DOHH2 (cell line): ENCODE results near the gene VAV2.

Source experiments
- H3F3A ChIP-seq: fragments of 200-600 bp; sonication (generic), shearing (Covaris generic); 2 replicates; pipeline ENCODE4 v1.6.0; 2016; ENCODE audit warnings: antibody characterized with exemption, mild to moderate bottlenecking; ENCODE audit not compliant: control insufficient read depth, insufficient read depth
- H3K27ac ChIP-seq: fragments of 200-600 bp; sonication (generic); 2 replicates; pipeline ENCODE4 v1.5.1; 2014; ENCODE audit warnings: low read depth, mild to moderate bottlenecking, low read length, moderate library complexity
- H3K27me3 ChIP-seq: fragments of 200-600 bp; sonication (generic); 2 replicates; pipeline ENCODE4 v1.6.1; 2014; ENCODE audit warnings: mild to moderate bottlenecking, low read length, mixed read lengths; ENCODE audit not compliant: control insufficient read depth
- H3K36me3 ChIP-seq: fragments of 200-600 bp; sonication (generic); 2 replicates; pipeline ENCODE4 v1.6.1; 2014; ENCODE audit warnings: mild to moderate bottlenecking, low read length, moderate library complexity, mixed read lengths; ENCODE audit not compliant: control insufficient read depth
- H3K4me1 ChIP-seq: fragments of 200-600 bp; sonication (generic); 2 replicates; pipeline ENCODE4 v1.6.1; 2014; ENCODE audit warnings: mild to moderate bottlenecking, low read length, mixed read lengths; ENCODE audit not compliant: control insufficient read depth
- H3K4me2 ChIP-seq: fragments of 200-600 bp; sonication (generic); 2 replicates; pipeline ENCODE4 v1.6.0; 2014; ENCODE audit warnings: mild to moderate bottlenecking, low read length, moderate library complexity
- H3K4me3 ChIP-seq: fragments of 200-600 bp; sonication (generic); 2 replicates; pipeline ENCODE4 v1.5.1; 2014; ENCODE audit warnings: mild to moderate bottlenecking, low read length, mixed read lengths
- H3K79me2 ChIP-seq: fragments of 200-600 bp; sonication (generic); 2 replicates; pipeline ENCODE4 v1.6.1; 2014; ENCODE audit warnings: mild to moderate bottlenecking, low read length, mixed read lengths; ENCODE audit not compliant: control insufficient read depth
- H3K9me2 ChIP-seq: fragments of 200-600 bp; sonication (generic); replicated peaks from 2 replicates; pipeline ENCODE4 v1.6.1; 2014; ENCODE audit warnings: mild to moderate bottlenecking, low read length, mixed read lengths; ENCODE audit not compliant: control insufficient read depth
- H3K9me3 ChIP-seq: fragments of 200-600 bp; sonication (generic); 2 replicates; pipeline ENCODE4 v1.6.1; 2014; ENCODE audit warnings: antibody characterized with exemption, low read length, mixed read lengths; ENCODE audit not compliant: control insufficient read depth, insufficient read depth
- H4K20me1 ChIP-seq: fragments of 200-600 bp; sonication (generic); 2 replicates; pipeline ENCODE4 v1.6.0; 2014; ENCODE audit warnings: low read depth, mild to moderate bottlenecking, antibody characterized with exemption, low read length, moderate library complexity; ENCODE audit not compliant: control insufficient read depth, insufficient read depth
- CTCF ChIP-seq: fragments of 200-600 bp; sonication (generic); IDR thresholded peaks from one replicate; pipeline ENCODE4 v1.5.1; 2014; ENCODE audit warnings: antibody characterized with exemption, mild to moderate bottlenecking, low read depth, low read length; ENCODE audit not compliant: poor library complexity, severe bottlenecking
- EZH2phosphoT487 ChIP-seq: fragments of 200-600 bp; sonication (generic); IDR thresholded peaks from 2 replicates; pipeline ENCODE4 v1.6.1; 2017; ENCODE audit warnings: borderline replicate concordance, mild to moderate bottlenecking, antibody characterized with exemption, low read length, moderate library complexity, mixed read lengths

VAV2 gene

GRCh38 chr9:134033516-134034214 is 41.5 kb upstream of the VAV2 start:
- Histone ChIP-seq H3K27ac (no peak overlapping the region), H3K79me2 (no peaks in the 10 kb centered on the region), H3K36me3 (peaks cover 68% of the 10 kb centered on the region), H3K27me3 (no peaks in the 10 kb centered on the region), H3K4me1 (no peaks in the 10 kb centered on the region), H3K9me2 (no peaks in the 10 kb centered on the region), H3K4me2 (no peak overlapping the region), H3F3A (no peaks in the 10 kb centered on the region), H3K4me3 (no peak overlapping the region), H3K9me3 (no peaks in the 10 kb centered on the region), H4K20me1 (no peaks in the 10 kb centered on the region)
- TF ChIP-seq EZH2phosphoT487: no peak
- no peak for TF ChIP-seq CTCF

DNA sequence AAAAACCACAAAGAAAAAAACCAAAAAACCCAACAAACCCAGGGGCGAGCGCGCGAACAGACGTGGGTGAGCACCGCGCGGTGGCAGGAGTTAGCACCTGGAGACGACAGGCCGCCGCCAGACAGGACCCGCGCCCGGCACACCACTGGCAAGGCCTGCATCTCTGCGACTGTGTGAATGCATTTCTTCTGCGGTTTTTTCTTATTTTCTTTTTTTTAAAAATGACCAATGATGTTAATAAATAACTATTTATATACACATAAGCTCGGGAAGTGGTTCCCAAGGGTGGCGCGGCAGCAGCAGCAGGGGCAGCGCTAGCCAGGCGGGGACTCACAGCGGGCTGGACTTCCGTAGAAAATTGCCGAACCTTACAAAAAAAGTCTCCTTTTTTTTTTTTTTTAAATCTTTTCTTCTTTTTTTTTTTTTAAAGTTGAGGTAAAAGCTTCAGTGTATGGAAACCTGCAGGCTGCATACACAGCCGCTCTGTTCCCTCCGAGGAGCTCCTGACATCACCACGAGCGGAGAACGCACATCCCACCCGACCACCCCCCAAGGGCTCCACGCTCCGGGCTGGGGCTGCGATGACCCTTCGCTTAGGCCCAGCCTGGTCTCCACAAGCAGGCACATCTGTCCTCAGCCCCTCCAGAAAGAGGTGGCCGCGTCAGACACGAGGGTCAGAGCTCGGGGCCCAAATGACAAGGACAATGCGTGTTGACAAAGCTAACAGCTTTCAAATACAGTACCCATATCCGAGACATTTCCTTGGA is 40.5 kb upstream of the VAV2 start:
- H4K20me1 ChIP-seq: no peaks in the 10 kb centered on the region
- no peaks in the 10 kb centered on the region for H3K27me3 ChIP-seq
- no peaks in the 10 kb centered on the region for H3K9me2 ChIP-seq
- H3K27ac ChIP-seq: no peak overlapping the region
- H3K79me2 ChIP-seq: no peaks in the 10 kb centered on the region
- no peak overlapping the region for H3K4me3 ChIP-seq
- no peak overlapping the region for H3K4me2 ChIP-seq
- H3K36me3 ChIP-seq: peaks cover 69% of the 10 kb centered on the region
- no peaks in the 10 kb centered on the region for H3K9me3 ChIP-seq
- peaks cover 6% of the 10 kb centered on the region for H3K4me1 ChIP-seq
- TF ChIP-seq CTCF (no peak), EZH2phosphoT487 (no peak)
- H3F3A ChIP-seq: no peaks in the 10 kb centered on the region

GRCh38 chr9:134031783-134032182 is 39.7 kb upstream of the VAV2 start:
- no peaks in the 10 kb centered on the region for H4K20me1 ChIP-seq
- no peak overlapping the region for H3K27ac ChIP-seq
- H3K4me1 ChIP-seq: peaks cover 8% of the 10 kb centered on the region
- H3K4me3 ChIP-seq: no peak overlapping the region
- no peaks in the 10 kb centered on the region for H3K27me3 ChIP-seq
- no peaks in the 10 kb centered on the region for H3K9me2 ChIP-seq
- H3K79me2 ChIP-seq: peaks cover under 1% of the 10 kb centered on the region; the same call in 1 of the 2 replicates
- no peaks in the 10 kb centered on the region for H3K9me3 ChIP-seq
- no peak overlapping the region for H3K4me2 ChIP-seq
- peaks cover 4% of the 10 kb centered on the region; the same call in 1 of the 2 replicates for H3F3A ChIP-seq
- peaks cover 77% of the 10 kb centered on the region for H3K36me3 ChIP-seq
- TF ChIP-seq CTCF: no peak
- no peak for TF ChIP-seq EZH2phosphoT487
